ENCODE measurements around the gene IRX5.

IRX5 gene

GRCh38 chr16:54929090-54930004 lies 1.3 kb upstream of the IRX5 start:
- Histone ChIP-seq H3K4me3 (peak overlapping the region; percentile 49 to 80 (median 63)), H3K27ac (peak overlapping the region; percentile 49 to 97 (median 91))

GRCh38 chr16:54930869-54931119 lies 129 bp downstream of the IRX5 start:
- Histone ChIP-seq H3K27ac (peak overlapping the region in 20 of 21 experiments; percentile 57 to 97 (median 92)), H3K4me3 (peak overlapping the region; percentile 49 to 80 (median 63))

GRCh38 chr16:54931120-54932014 lies 702 bp downstream of the IRX5 start:
- Histone ChIP-seq H3K4me3 (peak overlapping the region; percentile 49 to 80 (median 63)), H3K27ac (peak overlapping the region; percentile 57 to 97 (median 92))

- peak overlapping the region; percentile 73 to 97 (median 92) for H3K27ac ChIP-seq
- H3K4me3 ChIP-seq, result peak overlapping the region; percentile 49 to 80 (median 63)
Observed at GRCh38 chr16:54932021-54932660, 1.5 kb downstream of the IRX5 start.

- peak overlapping the region; percentile 49 to 80 (median 63) for H3K4me3 ChIP-seq
Observed at GRCh38 chr16:54932737-54933254, 2.1 kb downstream of the IRX5 start.

GRCh38 chr16:54933281-54934011 lies 2.8 kb downstream of the IRX5 start:
- Histone ChIP-seq H3K27ac (peak overlapping the region; percentile 73 to 97 (median 92)), H3K4me3 (peak overlapping the region; percentile 49 to 80 (median 63))

More at GRCh38 chr16:54932737-54933254, 2.1 kb downstream of the IRX5 start:
- H3K27ac ChIP-seq, result peak overlapping the region; percentile 73 to 97 (median 92)

GRCh38 chr16:54934481-54935265 lies 4.0 kb downstream of the IRX5 start:
- H3K4me3 ChIP-seq, result peak overlapping the region; percentile 20 to 80 (median 49)
- H3K27ac ChIP-seq, result peak overlapping the region in 19 of 21 experiments; percentile 52 to 96 (median 90)

- H3K27ac ChIP-seq, result peak overlapping the region in 19 of 21 experiments; percentile 52 to 96 (median 90)
- peak overlapping the region; percentile 20 to 80 (median 49) for H3K4me3 ChIP-seq
Observed at GRCh38 chr16:54935266-54935968, 4.8 kb downstream of the IRX5 start.

- Histone ChIP-seq H3K4me3 (peak overlapping the region; percentile 20 to 80 (median 49)), H3K27ac (peak overlapping the region; percentile 28 to 96 (median 89))
Observed at GRCh38 chr16:54936201-54936978, 5.7 kb downstream of the IRX5 start.

- Histone ChIP-seq H3K27ac (peak overlapping the region; percentile 28 to 96 (median 89)), H3K4me3 (peak overlapping the region; percentile 20 to 80 (median 49))
Observed at GRCh38 chr16:54936979-54937670, 6.5 kb downstream of the IRX5 start.

GRCh38 chr16:54937671-54938211 lies 7.1 kb downstream of the IRX5 start:
- peak overlapping the region; percentile 20 to 80 (median 49) for H3K4me3 ChIP-seq

GRCh38 chr16:54938212-54939028 lies 7.8 kb downstream of the IRX5 start:
- H3K4me3 ChIP-seq, result peak overlapping the region; percentile 9 to 80 (median 49)
- peak overlapping the region in 18 of 21 experiments; percentile 21 to 96 (median 90) for H3K27ac ChIP-seq

More at GRCh38 chr16:54937671-54938211, 7.1 kb downstream of the IRX5 start:
- H3K27ac ChIP-seq, result peak overlapping the region in 19 of 21 experiments; percentile 52 to 96 (median 90)

GRCh38 chr16:54939029-54939346 lies 8.3 kb downstream of the IRX5 start:
- Histone ChIP-seq H3K27ac (peak overlapping the region in 11 of 21 experiments; percentile 14 to 96 (median 89)), H3K4me3 (peak overlapping the region in 3 of 7 experiments; percentile 20 to 80 (median 56))

- Histone ChIP-seq H3K27ac (peak overlapping the region in 7 of 21 experiments; percentile 14 to 96 (median 86)), H3K4me3 (no peak overlapping the region)
Observed at GRCh38 chr16:54939510-54940278, 9.0 kb downstream of the IRX5 start.
